GM12878 (cell line): ENCODE data around the gene OPRM1. TPM values are rescaled to one million over a fixed set of nuclear protein-coding genes. Genes with fewer than 3 reads are reported as not detected.
"Not testable (repeated sequence)": the region's sequence is repeated elsewhere in the genome, so short reads cannot be mapped to it uniquely, and the experiment has no call there.

Experiments used
- ATAC-seq: fragments of 200-7000 bp; cut with Tn5 transposase; 3 replicates; pipeline ENCODE4 v1.9.1; 2020; ENCODE audit warnings: mild to moderate bottlenecking, moderate library complexity
- BruUV-seq: library from RNA; stranded (reverse); fragments of 400-500 nt; replicated peaks from 2 replicates; lab custom pipeline; 2021; lab: Mats Ljungman, UMichigan
- CTCF ChIA-PET: fragments of 300-600 bp; sonication (Branson Sonifier 250); formaldehyde crosslinking; extraction: SDS; loops from one replicate; lab custom pipeline; 2021; ENCODE audit warnings: inconsistent platforms; lab: Yijun Ruan, JAX
- POLR2A ChIA-PET: fragments of 350-600 bp; formaldehyde crosslinking; extraction: SDS; loops from one replicate; lab custom pipeline; 2021; ENCODE audit warnings: inconsistent platforms; lab: Charles Lee
- RAD21 ChIA-PET: fragments of 300-600 bp; sonication (Branson Sonifier 250); formaldehyde crosslinking; loops from one replicate; lab custom pipeline; 2023; ENCODE audit warnings: antibody characterized with exemption; ENCODE audit not compliant: unreplicated experiment; lab: Charles Lee
- SMC1A ChIA-PET: fragments of 300-600 bp; sonication (Branson Sonifier 250); formaldehyde crosslinking; loops from one replicate; lab custom pipeline; 2023; ENCODE audit not compliant: unreplicated experiment, uncharacterized antibody; lab: Charles Lee
- DNase-seq: peaks from one replicate; pipeline ENCODE4 v3.0.0-alpha.2; 2011; ENCODE audit warnings: low read depth, low spot score
- FAIRE-seq: peaks from 3 replicates; lab custom pipeline; 2011; peaks lifted over from hg19 to GRCh38; lab: Jason Lieb, UNC
- H2AFZ ChIP-seq: 2 replicates; pipeline ENCODE4 v1.6.0; 2011; ENCODE audit warnings: low read depth, low read length, control low read depth; ENCODE audit not compliant: control insufficient read depth
- H3K27ac ChIP-seq: 2 replicates; pipeline ENCODE4 v1.5.1; 2011; ENCODE audit warnings: control low read depth; ENCODE audit not compliant: control insufficient read depth, insufficient read depth
- H3K27me3 ChIP-seq, 2 experiments: replicated peaks in 1 of 2; 2 replicates each; pipeline versions ENCODE4 v1.6.0 to v1.6.1; 2011; ENCODE audit warnings: low read length in 1 of 2; ENCODE audit not compliant: control insufficient read depth in 2 of 2, insufficient read depth in 2 of 2
- H3K36me3 ChIP-seq, 2 experiments: 2 replicates each; pipeline ENCODE4 v1.5.1; 2011; ENCODE audit warnings: low read length in 1 of 2; ENCODE audit not compliant: control insufficient read depth in 2 of 2, insufficient read depth in 2 of 2
- H3K4me1 ChIP-seq: 2 replicates; pipeline ENCODE4 v1.6.1; 2011; ENCODE audit warnings: mild to moderate bottlenecking, low read length, moderate library complexity, mixed read lengths; ENCODE audit not compliant: control insufficient read depth, insufficient read depth
- H3K4me2 ChIP-seq: 2 replicates; pipeline ENCODE4 v1.6.0; 2011; ENCODE audit warnings: control low read depth; ENCODE audit not compliant: control insufficient read depth, insufficient read depth
- H3K4me3 ChIP-seq: fragments of 200-600 bp; sonication (generic); 2 replicates; pipeline ENCODE4 v1.5.1; 2016
- H3K79me2 ChIP-seq: 2 replicates; pipeline ENCODE4 v1.6.0; 2011; ENCODE audit warnings: low read length; ENCODE audit not compliant: control insufficient read depth, insufficient read depth
- H3K9ac ChIP-seq: 2 replicates; pipeline ENCODE4 v1.8.0; 2011; ENCODE audit warnings: low read length, control low read depth, mixed read lengths; ENCODE audit not compliant: control insufficient read depth, insufficient read depth
- H3K9me3 ChIP-seq: replicated peaks from 3 replicates; pipeline ENCODE4 v1.5.1; 2011; ENCODE audit warnings: mild to moderate bottlenecking, low read length; ENCODE audit not compliant: control insufficient read depth, insufficient read depth
- H4K20me1 ChIP-seq: 2 replicates; pipeline ENCODE4 v1.6.0; 2011; ENCODE audit not compliant: control insufficient read depth, insufficient read depth
- ATF7 ChIP-seq: fragments of 450-650 bp; IDR thresholded peaks from 2 replicates; pipeline ENCODE4 v1.6.1; 2016; ENCODE audit warnings: low read depth, mild to moderate bottlenecking
- BRCA1 ChIP-seq: IDR thresholded peaks from 2 replicates; pipeline ENCODE4 v1.6.1; 2011; ENCODE audit warnings: low read depth, low read length, improper control_type of control experiment
- CBFB ChIP-seq: IDR thresholded peaks from 2 replicates; pipeline ENCODE4 v1.6.1; 2016; ENCODE audit warnings: antibody characterized with exemption, low read depth
- FOXK2 ChIP-seq: fragments of 450-650 bp; IDR thresholded peaks from 2 replicates; pipeline ENCODE4 v1.6.1; 2017; ENCODE audit warnings: mild to moderate bottlenecking, moderate library complexity
- FOXM1 ChIP-seq: IDR thresholded peaks from 2 replicates; pipeline ENCODE4 v1.6.1; 2012; ENCODE audit warnings: low read depth, mild to moderate bottlenecking, inconsistent platforms, low read length, moderate library complexity
- IRF3 ChIP-seq: fragments of 450-650 bp; IDR thresholded peaks from 2 replicates; pipeline ENCODE4 v1.6.1; 2014; ENCODE audit warnings: mild to moderate bottlenecking
- JUND ChIP-seq: IDR thresholded peaks from 2 replicates; pipeline ENCODE4 v1.6.1; 2012; ENCODE audit warnings: low read depth, mild to moderate bottlenecking, low read length, improper control_type of control experiment, moderate library complexity
- KDM1A ChIP-seq: fragments of 200-600 bp; sonication (generic); IDR thresholded peaks from 2 replicates; pipeline ENCODE4 v1.6.1; 2016; ENCODE audit warnings: borderline replicate concordance
- NFYB ChIP-seq: IDR thresholded peaks from 2 replicates; pipeline ENCODE4 v1.6.1; 2011; ENCODE audit warnings: low read depth, mild to moderate bottlenecking, low read length, improper control_type of control experiment, moderate library complexity; ENCODE audit not compliant: insufficient read depth
- POLR2AphosphoS2 ChIP-seq: IDR thresholded peaks from 2 replicates; pipeline ENCODE4 v1.6.1; 2011; ENCODE audit warnings: low read depth, mild to moderate bottlenecking, low read length, improper control_type of control experiment, moderate library complexity
- RBBP5 ChIP-seq: fragments of 200-600 bp; sonication (generic); conservative IDR thresholded peaks from 2 replicates; pipeline ENCODE4 v1.6.1; 2016
- SMARCA5 ChIP-seq: fragments of 450-650 bp; IDR thresholded peaks from 2 replicates; pipeline ENCODE4 v1.6.1; 2017; ENCODE audit warnings: mild to moderate bottlenecking
- SMC3 ChIP-seq: IDR thresholded peaks from 2 replicates; pipeline ENCODE4 v1.6.1; 2011; ENCODE audit warnings: low read length, improper control_type of control experiment, borderline replicate concordance
- SREBF2 ChIP-seq: IDR thresholded peaks from 2 replicates; pipeline ENCODE4 v1.6.1; 2012; ENCODE audit warnings: mild to moderate bottlenecking, low read length
- STAT3 ChIP-seq: IDR thresholded peaks from 2 replicates; pipeline ENCODE4 v1.6.1; 2011; ENCODE audit warnings: low read depth, low read length, improper control_type of control experiment
- ZNF217 ChIP-seq: fragments of 450-650 bp; IDR thresholded peaks from 2 replicates; pipeline ENCODE4 v1.6.1; 2017; ENCODE audit warnings: antibody characterized with exemption, mild to moderate bottlenecking
- WGBS: methylation state at CpG from one replicate; pipeline ENCODE4 v1.1.6; 2016; ENCODE audit warnings: low lambda C conversion rate; ENCODE audit not compliant: insufficient replicate concordance, insufficient coverage; ENCODE audit errors: missing lambda C conversion rate; 5-methylcytosine and 5-hydroxymethylcytosine counted together
- in situ Hi-C: fragments of 300-500 bp; cut with MboI; formaldehyde crosslinking; loops from 9 replicates; pipeline ENCODE4 v1.14.3; 2018; ENCODE audit warnings: mixed read lengths
- intact Hi-C: fragments of 100-400 bp; cut with micrococcal nuclease; formaldehyde crosslinking; loops from one replicate; pipeline ENCODE4 v1.14.2; 2022; ENCODE audit not compliant: unreplicated experiment
- polyA plus RNA-seq, 11 experiments: library from polyadenylated mRNA; depleted of rRNA in 4 of 11; unstranded in 6 of 11; stranded (reverse) in 5 of 11; fragments of >200 nt; fragmentation: Nextera tagmentation in 4 of 11; fragmentation: Illumina TruSeq in 1 of 11; extraction: Ambion mirVana in 4 of 11; extraction: Trizol in 1 of 11; gene quantifications; 1 replicate in 1 of 11; 2 replicates in 10 of 11; pipeline versions ENCODE4 v1.2.1 to v1.2.3, GENCODE V29; 2011 to 2016; ENCODE audit warnings: inconsistent platforms in 2 of 11, missing spikeins in 2 of 11, low read depth in 1 of 11
- total RNA-seq, 4 experiments: library from RNA; depleted of rRNA in 3 of 4; stranded (reverse); fragments of >200 nt in 3 of 4; fragmentation: Illumina TruSeq in 1 of 4; extraction: Trizol in 1 of 4; gene quantifications; 2 replicates each; pipeline versions ENCODE4 v1.2.1 to v1.2.3, GENCODE V29; 2013 to 2021
- TF ChIP-seq, protein P1 (sequence below), 3 experiments: IDR thresholded peaks in 2 of 3; conservative IDR thresholded peaks in 1 of 3; 2 replicates each; pipeline ENCODE4 v1.5.1; 2011; ENCODE audit warnings: low read depth in 3 of 3, low read length in 3 of 3, mild to moderate bottlenecking in 3 of 3, control low read depth in 2 of 3, moderate library complexity in 2 of 3, inconsistent platforms in 1 of 3, mixed read lengths in 1 of 3; ENCODE audit not compliant: control insufficient read depth in 2 of 3, insufficient read depth in 1 of 3; ENCODE audit errors: extremely low read depth in 1 of 3

Gene OPRM1
- total and polyA plus RNA-seq, 10 of the 15 experiments (the other 5 are each of a cell fraction or from before 2014, with no cell fraction given): not detected

DNA sequence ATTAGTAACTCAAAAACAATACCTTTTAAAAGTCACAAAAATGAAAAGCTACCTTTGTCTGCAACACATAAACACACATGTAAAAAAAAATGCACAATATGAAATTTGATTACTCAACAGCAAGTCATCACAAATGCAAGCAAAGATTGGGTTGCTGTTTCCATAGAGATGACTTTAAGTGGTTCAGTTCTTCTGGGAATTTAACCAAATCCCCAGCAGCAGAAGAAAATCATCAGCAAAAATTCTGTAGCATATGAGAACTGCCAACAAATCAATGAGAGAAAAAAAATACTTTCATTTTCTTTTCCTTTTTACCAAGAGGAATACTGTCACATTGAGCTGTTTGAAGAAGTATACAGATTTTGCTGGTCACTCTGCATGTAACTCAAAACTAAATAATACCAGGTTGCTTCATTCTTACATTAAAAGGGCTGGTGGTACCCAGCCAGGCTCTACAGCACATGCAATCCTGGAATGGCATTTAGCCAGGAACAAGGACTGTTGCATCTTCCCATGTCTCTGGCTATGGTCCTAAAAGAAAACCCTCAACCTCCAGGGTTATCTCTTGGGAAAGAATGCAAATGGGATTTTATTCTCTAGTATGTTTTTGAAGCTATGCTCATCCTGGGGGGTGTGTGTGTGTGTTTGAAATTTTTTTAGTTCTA lies 158.3 kb downstream of the OPRM1 start:
- POLR2A ChIA-PET: interaction anchor here (0.7 kb wide), 1 partner anchor 10 kb away, joined by 3 read pairs; no protein-coding TSS in a partner anchor

DNA sequence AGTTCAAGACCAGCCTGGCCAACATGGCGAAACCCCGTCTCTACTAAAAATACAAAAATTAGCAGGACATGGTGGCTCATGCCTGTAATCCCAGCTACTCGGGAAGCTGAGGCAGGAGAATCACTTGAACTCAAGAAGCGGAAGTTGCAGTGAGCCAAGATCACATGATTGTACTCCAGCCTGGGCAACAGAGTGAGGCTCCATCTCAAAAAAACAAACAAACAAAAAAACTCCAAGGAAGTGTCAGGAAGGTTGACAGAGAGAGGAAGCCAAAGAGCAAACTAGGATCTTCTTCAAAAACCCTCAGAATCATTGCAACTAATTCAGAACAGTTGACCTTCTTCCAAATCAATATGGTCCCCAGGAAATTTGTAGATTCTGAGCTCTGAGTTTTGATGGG lies 162.6 kb downstream of the OPRM1 start:
- BruUV-seq: not testable (repeated sequence)

More for the DNA sequence above, 158.3 kb downstream of the OPRM1 start:
- intact Hi-C loops: no loop called here
- no peak overlapping the region for H3K27ac ChIP-seq
- TF ChIP-seq POLR2AphosphoS2 (no peak), RBBP5 (no peak), FOXK2 (no peak), ATF7 (no peak), SREBF2 (no peak), SMC3 (no peak), JUND (no peak), SMARCA5 (no peak), ZNF217 (no peak), NFYB (no peak), BRCA1 (no peak), IRF3 (no peak), FOXM1 (no peak), STAT3 (no peak), KDM1A (no peak), CBFB (no peak)
- TF ChIP-seq, protein P1, sequence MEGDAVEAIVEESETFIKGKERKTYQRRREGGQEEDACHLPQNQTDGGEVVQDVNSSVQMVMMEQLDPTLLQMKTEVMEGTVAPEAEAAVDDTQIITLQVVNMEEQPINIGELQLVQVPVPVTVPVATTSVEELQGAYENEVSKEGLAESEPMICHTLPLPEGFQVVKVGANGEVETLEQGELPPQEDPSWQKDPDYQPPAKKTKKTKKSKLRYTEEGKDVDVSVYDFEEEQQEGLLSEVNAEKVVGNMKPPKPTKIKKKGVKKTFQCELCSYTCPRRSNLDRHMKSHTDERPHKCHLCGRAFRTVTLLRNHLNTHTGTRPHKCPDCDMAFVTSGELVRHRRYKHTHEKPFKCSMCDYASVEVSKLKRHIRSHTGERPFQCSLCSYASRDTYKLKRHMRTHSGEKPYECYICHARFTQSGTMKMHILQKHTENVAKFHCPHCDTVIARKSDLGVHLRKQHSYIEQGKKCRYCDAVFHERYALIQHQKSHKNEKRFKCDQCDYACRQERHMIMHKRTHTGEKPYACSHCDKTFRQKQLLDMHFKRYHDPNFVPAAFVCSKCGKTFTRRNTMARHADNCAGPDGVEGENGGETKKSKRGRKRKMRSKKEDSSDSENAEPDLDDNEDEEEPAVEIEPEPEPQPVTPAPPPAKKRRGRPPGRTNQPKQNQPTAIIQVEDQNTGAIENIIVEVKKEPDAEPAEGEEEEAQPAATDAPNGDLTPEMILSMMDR (IDR thresholded peaks at IDR 0.05 in 2 of 3, conservative IDR thresholded peaks at IDR 0.05 in 1 of 3; ENCODE audit: control insufficient read depth in 2 of 3, extremely low read depth in 1 of 3, insufficient read depth in 1 of 3, low read depth in 3 of 3, low read length in 3 of 3): no peak
- H3K4me2 ChIP-seq: no peak overlapping the region
- peaks cover 3 to 5% of the 10 kb centered on the region in 2 experiments; a peak in 3 of 4 replicates for H3K36me3 ChIP-seq
- H3K9me3 ChIP-seq: no peaks in the 10 kb centered on the region; the same call in 2 of the 3 replicates
- H3K4me3 ChIP-seq: no peak overlapping the region
- ChIA-PET RAD21 (interaction anchor here (1.0 to 1.1 kb wide), 2 partner anchors 39 to 50 kb away, joined by 4 to 5 read pairs; no protein-coding TSS in a partner anchor), CTCF (interaction anchor here (0.6 to 1.8 kb wide), 7 partner anchors 10 to 80 kb away, joined by 3 to 7 read pairs (median 4); no protein-coding TSS in a partner anchor), SMC1A (interaction anchor here (0.8 to 1.7 kb wide), 9 partner anchors 11 to 80 kb away, joined by 3 to 4 read pairs (median 3); no protein-coding TSS in a partner anchor)
- H3K9ac ChIP-seq: no peak overlapping the region
- in situ Hi-C loops: no loop called here
- BruUV-seq: no TSS peak
- FAIRE-seq (no peak), DNase-seq (no peak), ATAC-seq (no peak)
- H3K4me1 ChIP-seq: no peaks in the 10 kb centered on the region
- no peak overlapping the region for H2AFZ ChIP-seq
- no peaks in the 10 kb centered on the region for H4K20me1 ChIP-seq
- H3K27me3 ChIP-seq: no peaks in the 10 kb centered on the region
- H3K79me2 ChIP-seq: no peaks in the 10 kb centered on the region; the same call in 1 of the 2 replicates

More for the DNA sequence above, 162.6 kb downstream of the OPRM1 start:
- FAIRE-seq, H2AFZ ChIP-seq, H3K79me2 ChIP-seq, ATAC-seq, POLR2A ChIA-PET, H3K9me3 ChIP-seq, H3K4me1 ChIP-seq, H3K9ac ChIP-seq, H3K27ac ChIP-seq, H3K4me2 ChIP-seq, H3K27me3 ChIP-seq, intact Hi-C loops, DNase-seq, H3K4me3 ChIP-seq, in situ Hi-C loops, H4K20me1 ChIP-seq: not testable (repeated sequence)
- peaks cover 5 to 15% of the 10 kb centered on the region in 2 experiments; a peak in 2 of 4 replicates for H3K36me3 ChIP-seq
- ChIA-PET CTCF (interaction anchor here (1.5 to 1.6 kb wide), 2 partner anchors 14 to 76 kb away, joined by 3 to 4 read pairs; no protein-coding TSS in a partner anchor), SMC1A (interaction anchor here (1.4 kb wide), 1 partner anchor 75 kb away, joined by 5 read pairs; no protein-coding TSS in a partner anchor), RAD21 (interaction anchor here (1.1 kb wide), 1 partner anchor 75 kb away, joined by 3 read pairs; no protein-coding TSS in a partner anchor)
- WGBS: 66% methylated on average over 4 of the region's 4 CpGs
